HG02840 (cell line): ENCODE data around the gene ZMAT5.

Source experiments
- ATAC-seq: cut with Tn5 transposase; IDR thresholded peaks from one replicate; pipeline ENCODE4 v1.9.1; 2021; ENCODE audit warnings: mild to moderate bottlenecking, moderate library complexity, moderate number of reproducible peaks; ENCODE audit not compliant: unreplicated experiment, low FRiP score

ZMAT5 gene, protein sequence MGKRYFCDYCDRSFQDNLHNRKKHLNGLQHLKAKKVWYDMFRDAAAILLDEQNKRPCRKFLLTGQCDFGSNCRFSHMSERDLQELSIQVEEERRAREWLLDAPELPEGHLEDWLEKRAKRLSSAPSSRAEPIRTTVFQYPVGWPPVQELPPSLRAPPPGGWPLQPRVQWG

DNA sequence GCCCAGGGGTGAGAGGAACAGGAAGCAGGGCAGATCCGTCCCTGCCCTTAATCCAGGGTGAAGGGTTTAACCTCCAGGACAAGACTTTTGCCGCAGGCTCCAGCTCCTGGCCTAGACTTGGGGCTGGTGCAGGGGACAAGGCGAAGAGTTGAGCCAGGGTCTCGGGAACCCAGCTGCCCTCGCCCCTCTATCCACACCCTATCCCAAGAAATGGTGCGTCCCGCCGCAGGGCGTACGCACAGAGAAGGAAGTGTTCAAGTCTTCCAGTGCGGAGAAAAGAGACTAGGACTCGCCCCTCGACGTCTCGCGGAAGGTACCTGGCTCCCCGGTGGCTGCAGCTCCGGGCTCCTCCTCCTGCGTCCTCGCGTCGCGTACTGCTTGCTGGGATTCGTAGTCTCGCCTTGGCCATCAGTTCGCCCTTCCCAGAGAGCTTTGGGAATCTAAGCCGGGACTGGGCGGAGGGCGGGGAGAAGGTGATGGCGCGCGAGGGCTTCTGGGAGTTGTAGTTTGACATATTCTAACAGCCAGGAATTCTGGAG, at the start of gene ZMAT5:
Gene ZMAT5, minus strand, starts transcription at position 376 of the 539 bp plus-strand sequence. CDS start 18,463 bp downstream, outside the sequence.
- peak; percentile 88 for ATAC-seq

DNA sequence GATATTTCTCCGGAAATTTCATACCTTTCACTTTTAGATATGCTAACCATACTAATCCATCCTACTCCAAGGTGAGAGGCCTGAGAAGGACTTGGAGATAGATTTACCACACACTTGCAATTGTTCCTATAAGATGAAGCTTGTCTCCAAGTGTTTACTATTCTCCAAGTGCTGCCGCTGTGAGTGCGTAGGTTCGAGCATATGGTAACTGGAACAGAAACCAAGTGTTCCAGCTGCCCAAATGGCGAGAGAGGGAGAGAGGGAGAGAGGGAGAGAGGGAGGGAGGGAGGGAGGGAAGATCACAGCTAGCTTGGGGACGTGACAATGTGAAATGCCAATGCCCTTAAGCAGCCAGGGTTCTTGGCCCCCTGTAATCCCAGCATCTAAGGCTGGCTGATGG, 49.7 kb upstream of the ZMAT5 start:
- no peak for ATAC-seq

DNA sequence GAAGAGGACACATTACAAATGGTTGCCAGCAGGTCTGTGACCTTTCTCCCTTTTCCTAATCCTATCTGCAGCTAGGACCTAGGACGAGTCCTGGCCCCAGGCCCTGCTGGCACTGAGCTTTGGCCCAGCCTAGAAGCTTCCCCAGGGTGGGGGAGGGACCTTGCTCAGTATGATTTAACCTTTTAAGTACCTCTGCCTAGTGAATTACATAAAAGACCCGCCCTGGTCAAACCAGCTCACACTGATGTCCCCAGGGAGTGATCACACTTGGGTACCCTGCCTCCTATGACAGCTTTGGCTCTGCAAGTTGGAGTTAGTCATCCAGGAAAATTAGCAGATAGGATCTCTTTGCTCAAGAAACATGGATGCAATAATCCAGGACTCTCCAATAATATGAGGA, 49.3 kb upstream of the ZMAT5 start:
- no peak for ATAC-seq

DNA sequence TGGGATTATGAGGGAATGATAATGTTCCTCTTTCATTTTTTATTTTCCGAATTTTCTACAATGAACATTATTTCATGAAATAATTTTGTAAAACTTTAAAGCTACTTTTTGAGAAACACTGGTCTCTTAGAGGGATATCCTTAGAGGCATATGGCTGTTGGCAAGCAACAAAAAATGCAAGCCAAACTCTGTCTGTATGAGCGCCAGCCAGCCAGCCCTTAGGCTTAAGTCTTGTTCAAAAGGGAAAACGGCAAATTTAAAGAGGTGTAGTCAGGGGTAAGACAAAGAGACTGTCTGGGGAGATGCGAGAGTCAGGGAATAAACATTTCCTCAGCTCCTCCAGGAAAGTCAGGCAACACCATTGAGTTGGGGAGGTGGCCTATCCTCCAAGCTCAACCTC, 48.8 kb upstream of the ZMAT5 start:
- no peak for ATAC-seq

DNA sequence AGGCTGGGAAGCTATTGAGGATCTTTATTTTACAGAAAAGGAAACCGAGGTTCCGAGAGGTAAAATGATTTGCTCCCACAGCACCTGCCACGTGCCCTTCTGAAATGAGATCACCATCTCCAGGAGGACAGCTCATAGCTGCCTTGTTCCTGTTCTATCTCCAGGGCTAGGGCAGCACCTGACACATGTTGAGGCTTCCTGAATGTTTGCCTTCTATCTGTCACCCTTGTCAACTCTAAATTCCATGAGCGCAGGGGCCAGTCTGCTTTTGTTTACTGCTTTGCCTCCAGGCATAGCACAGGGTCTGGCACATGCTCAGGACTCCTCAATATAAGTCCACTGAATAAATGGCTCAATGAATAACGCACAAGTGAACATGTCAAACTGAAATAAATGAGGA, 47.2 kb upstream of the ZMAT5 start:
- no peak for ATAC-seq

DNA sequence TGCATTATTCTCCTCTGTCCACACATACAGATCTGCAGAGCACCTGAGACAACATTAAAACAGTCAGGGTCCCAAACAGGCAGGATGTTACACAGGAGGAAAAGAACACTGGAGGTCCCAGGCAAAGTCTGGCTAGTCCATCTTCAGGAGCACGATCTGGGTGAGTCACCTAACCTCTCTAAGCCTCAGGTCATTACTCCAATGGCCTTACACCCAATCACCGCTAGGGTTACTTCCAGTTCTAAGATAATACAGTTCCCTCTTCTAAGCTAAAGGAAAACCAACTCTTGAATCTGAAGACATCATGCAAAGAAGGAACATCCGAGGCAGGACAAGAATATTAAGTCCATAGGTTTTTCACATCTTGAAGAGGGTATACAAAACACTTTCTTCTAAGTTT, 46.8 kb upstream of the ZMAT5 start:
- no peak for ATAC-seq

DNA sequence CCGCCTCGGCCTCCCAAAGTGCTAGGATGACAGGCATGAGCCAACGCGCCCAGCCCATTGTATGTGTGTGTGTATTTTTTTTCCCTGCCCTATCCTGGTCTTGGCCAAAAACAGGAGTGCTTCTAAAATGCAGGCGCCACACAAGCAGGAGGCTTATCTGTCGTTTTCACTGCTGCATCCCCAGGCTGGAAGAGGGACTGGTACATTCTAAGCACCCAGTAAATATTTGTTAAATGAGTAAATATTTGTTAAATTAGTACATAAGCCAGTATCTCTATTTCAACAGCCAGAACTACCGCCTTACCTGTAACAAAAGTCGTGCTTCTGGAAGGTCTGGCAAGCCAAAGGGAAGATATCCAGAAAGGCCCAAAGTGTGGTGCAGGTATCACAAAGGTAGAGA, 46.3 kb upstream of the ZMAT5 start:
- no peak for ATAC-seq

DNA sequence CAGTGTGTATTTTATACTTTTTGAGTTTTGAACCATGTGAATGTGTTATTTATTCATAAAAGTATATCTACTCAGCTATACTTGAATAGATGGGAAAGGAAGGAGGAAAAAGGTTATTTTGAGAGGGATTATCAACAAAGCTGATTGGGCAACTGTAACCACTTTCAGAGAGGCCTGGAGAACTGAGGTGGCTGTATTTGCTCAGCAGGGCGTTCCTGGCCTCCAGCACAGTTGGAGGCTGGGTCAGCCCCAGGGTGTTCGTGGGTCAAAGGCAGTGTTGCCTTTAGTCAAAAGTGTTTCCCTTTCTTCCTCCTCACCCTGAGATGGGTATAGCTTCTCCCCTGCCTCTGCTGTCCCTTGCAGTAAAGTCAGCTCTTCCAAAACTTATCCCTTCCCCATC, 44.6 kb upstream of the ZMAT5 start:
- no peak for ATAC-seq

DNA sequence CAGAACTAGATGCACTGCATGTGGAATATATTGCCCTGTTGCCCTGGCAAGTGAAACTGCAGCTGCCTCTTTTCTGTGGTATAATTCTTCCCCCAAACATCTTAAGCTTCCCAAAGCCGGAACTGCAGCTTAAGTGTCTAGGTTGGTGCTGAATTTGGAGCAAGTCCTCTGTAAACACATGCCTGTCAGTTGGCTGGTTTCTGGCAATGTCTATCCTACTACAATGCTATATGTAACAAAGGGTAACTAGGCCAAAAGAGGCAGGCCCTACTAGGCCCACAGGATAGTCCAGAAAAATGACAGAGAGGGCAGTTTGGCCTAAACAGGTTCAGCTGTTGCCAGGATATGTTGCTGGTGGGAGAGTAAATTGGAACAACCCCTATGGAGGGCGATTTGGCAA, 43.4 kb upstream of the ZMAT5 start:
- no peak for ATAC-seq

DNA sequence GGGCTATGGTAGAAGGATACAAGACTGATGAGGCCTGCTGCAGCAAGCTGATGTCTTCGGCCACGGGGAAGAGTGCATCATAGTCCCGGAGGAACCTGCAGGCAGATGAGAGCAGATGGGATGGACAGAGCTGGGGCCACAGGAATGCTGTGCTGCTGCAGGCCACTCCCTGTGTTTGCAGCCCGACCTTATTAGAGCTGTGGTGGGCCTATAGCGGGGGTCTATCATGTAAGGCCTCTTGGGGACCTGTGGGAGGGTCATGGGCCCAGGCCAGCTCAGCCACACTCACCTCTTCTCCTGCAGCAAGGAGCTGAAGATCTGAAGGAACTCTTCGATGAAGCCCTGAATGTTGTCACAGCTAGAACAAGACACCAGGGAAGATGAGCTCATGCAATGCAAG, 39.4 kb upstream of the ZMAT5 start:
- no peak for ATAC-seq

DNA sequence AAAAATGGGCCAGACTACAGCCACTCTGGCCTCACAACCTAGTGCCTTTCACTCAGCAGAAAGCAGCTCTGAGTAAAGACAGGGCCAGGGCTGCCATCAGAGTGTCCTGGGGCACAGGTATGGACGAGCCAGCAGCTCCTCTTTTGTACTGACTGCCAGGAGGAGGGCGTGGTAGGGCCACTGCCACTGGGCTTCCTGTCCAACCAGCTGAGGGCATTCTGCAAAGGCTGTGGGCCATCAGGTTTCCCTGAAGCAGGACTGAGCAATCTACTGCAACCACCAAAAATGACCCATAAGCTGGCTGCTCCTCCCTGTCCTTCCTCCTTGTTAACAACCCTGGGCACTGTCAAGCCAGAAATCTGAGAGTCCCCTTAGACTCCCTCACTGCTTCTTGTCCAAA, 38.2 kb upstream of the ZMAT5 start:
- ATAC-seq = no peak

DNA sequence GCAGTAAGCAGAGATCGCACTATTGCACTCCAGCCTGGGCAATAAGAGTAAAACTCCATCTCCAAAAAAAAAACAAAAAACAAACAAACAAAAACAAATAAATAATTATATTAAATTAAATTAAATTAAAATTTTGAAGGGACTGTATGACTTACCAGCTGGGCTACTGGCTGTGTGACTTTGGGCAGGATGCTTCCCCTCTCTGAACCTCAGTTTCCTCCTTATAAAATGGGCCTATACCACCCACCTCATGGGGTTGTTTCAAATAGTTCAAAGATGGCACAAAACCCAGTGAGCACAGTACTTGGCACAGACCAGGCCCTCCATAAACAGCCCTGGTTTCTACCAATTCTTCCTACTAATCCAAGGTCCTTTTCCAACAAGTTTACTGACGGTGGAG, 36.4 kb upstream of the ZMAT5 start:
- ATAC-seq = no peak

DNA sequence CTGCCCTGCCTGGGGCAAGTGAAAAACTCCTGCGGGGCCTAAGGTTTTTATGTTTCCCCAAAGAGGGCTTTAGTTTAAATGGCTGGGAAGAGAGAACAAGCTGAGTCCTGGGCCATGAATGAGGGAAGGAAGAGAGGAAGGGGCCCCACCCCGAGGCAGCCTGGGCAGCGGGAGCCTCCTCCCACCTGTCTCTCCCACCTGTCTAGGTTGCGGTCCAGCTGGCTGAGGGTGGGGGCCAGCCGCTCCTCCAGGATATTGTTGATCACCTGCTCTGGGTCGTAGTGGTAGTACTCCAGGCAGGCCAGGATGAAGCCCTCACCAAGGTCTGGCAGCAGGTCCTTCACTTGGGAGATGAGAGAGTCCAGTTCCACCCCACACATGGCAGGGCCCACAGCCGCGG, 35.0 kb upstream of the ZMAT5 start:
- no peak for ATAC-seq

DNA sequence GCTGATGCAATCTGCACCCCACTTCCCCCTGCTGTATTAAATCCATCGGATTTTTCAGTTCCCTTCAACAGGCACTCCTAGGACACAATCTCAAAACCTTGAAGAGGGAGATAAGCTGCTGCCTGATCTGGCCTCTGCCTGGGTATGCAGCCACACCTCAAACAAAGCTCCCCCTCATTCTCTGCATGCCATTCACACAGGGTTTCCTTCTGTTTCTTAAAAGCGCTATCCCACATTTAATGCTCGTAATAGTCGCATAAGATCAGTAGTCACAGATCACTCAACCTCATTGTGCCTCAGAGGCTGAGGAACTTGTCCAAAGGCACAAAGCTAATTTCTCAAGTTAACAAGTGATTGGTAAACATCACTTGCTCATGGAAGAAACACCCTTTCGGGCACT, 34.3 kb upstream of the ZMAT5 start:
- ATAC-seq = no peak

DNA sequence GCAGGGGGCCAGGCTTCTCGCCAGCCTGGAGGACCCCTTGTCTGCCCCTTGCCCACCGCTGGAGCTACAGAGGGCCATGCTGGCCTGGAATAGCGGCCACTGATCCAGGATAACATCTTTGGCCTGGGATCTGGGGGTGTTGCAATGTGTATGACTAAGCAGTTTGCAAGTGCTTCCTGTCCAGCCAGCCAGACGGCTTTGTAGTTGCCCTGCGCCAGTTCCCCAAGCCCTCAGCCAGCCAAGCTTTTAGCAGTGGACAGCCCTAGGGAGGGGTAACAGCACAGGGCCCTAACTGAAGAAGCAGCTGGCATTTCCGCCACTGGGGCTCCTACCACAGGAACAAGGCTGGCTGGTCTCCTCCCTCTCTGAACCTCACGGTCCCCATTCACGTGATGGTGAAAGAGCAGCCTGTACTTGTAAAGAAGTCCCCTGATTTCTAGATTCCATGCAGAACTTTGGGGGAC, 32.4 kb upstream of the ZMAT5 start:
- ATAC-seq = no peak

DNA sequence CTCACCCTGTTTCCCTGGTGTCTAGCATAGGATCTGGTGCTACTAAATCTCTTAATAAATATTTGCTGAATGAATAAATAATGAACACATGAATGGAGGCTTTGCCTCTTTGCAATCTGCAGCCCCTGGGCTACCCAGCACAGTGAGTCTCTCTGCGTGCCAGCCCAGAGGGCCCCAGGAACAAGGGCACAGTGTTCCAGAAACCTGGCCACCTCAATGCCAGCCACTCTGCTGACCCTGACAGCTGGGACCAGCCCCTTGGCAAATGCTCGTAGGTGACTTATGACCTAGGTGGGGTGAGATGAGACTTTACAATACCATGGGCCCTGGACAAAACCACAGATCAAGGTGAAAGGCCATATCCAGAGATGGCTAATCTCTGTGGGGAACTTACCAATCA, 32.0 kb upstream of the ZMAT5 start:
- ATAC-seq = no peak

DNA sequence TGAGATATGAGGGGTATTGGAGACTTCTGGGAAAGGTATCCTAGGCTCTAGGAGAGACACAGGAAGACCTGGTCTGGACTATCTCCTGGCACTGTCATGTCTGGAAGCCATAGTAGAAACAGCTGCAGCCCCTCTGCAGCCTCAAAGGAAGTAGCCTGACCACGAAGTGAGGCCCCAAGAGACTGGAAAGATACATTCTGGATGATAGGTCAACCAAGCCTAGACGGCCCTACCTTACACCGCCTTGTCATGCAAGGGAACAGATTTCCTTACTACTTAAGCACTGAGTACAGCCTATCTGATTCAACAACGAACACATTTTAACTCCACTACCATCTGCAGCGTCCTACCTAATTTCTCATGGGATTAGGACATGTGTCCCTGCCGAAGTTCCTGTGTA, 31.5 kb upstream of the ZMAT5 start:
- no peak for ATAC-seq

DNA sequence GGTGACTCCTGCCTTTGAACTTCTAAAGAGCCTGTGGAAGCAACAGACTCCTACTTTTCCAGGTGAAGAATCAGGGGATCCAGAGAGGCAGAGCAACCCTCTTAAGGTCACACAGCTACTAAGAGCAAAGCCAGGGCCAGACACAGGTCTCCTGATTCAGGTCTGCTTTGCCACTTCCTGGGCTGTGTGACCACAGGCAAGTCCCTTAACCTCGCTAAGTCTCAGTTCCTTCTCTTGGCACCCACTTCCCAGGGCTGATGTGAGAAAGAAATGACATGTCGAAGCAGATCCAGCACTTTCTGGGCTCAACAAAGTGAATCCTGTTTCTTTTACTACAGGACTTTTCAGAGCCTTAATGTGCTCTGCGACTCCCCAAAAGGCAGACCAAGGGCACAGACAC, 30.5 kb upstream of the ZMAT5 start:
- no peak for ATAC-seq

DNA sequence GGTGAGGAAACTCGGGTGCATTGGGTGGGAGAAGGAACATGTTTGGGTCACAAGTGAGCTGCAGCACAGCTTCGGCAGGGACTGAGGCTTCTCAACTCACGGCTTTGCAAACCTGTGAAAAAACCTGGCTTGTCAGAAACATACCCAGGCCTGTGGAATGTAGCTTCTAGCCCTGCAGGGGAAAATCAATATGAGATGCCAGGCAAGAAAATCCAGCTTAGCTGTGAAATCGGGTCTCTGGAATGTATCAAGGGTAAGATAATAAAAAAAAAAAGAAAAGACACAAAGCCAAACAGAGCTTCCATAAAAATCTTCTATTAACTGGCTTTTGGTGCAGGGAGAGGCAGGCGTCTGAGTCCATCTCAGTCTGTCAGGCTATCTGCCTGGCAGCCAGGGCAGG, 28.9 kb upstream of the ZMAT5 start:
- no peak for ATAC-seq

DNA sequence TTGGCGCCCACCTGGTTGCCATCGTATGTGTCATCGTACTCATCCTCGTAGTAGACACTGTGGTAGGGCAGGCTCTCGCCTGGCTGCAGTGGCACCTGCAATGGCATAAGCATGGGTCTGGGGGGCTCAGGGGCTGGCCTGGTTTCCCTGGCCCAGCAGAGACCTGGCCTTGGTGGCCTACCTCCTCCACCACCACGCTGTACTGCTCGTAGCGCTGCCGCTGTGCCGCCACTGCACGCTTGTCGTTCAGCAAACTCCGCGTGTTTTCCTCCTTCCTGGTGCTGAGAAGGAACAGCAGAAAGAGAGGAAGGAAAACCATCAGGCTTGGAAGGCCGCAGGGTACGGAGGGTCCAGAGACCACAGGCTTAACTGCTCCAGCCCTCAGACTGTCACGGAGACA, 26.6 kb upstream of the ZMAT5 start:
- no peak for ATAC-seq

DNA sequence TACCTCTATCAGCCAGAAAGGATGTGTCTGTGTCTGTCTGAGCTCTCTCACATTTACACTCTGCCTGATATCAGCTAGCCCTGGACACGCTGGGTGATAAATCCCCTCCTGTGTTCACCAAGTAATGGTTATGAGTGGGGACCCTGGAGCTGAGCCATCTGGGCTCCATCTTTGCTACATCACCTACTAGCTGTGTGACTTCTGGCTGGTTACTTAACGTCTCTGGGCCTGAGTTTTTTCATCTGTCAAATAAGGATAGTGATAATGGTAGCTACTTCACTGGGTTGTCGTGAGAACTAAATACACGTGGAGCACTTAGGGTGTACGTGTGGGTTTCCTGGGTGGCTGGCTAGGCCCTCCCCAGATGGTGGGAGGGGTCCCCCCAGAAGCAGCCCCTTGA, 23.3 kb upstream of the ZMAT5 start:
- ATAC-seq = no peak

DNA sequence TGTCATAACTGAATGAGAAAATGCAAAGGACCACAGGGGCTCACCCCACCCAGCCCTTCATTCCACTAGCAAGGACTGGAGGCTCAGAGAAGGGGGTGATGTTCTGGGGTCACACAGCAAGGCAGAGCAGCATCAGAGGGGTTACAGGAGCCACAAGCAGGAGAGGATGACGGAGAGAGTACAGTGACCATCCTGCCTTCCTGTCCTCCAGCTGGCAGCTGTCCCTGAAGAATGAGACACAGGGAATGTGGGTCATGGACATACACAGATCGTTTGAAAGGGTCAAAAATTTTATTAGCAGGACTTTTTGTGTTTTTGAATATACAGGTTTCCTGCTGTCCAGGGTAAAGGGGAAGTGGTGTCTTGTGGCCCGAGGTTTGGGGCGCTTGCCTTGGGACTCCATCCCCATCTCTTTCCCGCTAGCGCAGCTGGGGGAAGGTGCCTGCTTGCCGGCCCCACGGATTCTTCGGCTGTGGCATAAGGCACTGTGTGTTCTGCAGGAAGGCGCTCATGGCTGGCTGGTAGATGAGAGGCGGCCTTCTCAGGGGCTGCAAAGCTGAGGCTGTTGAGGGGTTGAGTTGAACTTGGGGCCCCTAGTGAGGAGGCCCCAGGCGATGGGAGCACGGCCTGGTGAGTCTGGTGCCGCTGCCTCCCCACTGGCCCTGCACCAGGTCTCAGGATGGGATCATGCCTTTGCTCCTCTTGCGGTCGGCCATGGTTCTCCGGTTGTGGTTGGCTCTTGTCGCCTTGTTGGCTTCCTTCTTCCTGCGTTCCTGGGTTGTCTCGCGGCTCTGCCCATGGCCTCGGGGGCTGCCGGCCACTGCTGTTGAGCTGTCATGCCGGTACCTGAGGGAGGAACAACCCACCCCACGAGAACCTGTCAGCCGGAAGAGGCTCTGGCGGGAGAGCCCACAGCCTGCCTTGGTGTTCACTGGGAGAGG, 21.8 kb upstream of the ZMAT5 start:
- ATAC-seq = no peak
